ENCODE measurements around the gene AMBRA1. TPM values are rescaled to one million over a fixed set of nuclear protein-coding genes. Genes with fewer than 3 reads are reported as not detected.
"Not testable (repeated sequence)": the region's sequence is repeated elsewhere in the genome, so short reads cannot be mapped to it uniquely, and the experiment has no call there.

The AMBRA1 gene
- total RNA-seq, 1 donor from 2014 or later: 38.5 TPM

DNA sequence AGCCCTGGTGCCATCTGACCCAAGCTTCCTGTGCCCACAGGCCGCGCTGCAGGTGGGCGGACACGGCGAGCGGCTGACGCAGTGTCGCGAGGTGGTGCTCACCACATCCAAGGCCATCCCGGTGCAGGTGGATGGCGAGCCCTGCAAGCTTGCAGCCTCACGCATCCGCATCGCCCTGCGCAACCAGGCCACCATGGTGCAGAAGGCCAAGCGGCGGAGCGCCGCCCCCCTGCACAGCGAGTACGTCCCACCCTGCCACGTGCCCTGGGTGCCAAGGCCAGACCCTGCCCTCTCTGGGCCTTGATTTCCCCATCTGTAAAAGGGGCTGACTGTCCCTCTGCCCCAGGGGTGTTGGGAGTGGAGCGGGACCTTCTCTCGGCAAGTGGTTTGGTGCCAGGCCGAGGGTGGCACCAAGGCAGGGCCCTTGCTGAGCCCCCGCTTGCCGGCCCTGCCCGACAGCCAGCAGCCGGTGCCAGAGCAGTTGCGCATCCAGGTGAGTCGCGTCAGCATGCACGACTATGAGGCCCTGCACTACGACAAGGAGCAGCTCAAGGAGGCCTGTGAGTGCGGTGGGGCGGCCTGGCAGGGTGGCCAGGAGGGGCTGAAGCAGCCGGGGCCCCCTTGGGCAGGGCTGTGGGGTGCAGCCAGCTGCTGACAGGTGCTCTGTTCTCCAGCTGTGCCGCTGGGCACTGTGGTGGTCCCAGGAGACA lies 218.3 kb downstream of the AMBRA1 start:
- intact Hi-C loops (cut with micrococcal nuclease): no loop called here

DNA sequence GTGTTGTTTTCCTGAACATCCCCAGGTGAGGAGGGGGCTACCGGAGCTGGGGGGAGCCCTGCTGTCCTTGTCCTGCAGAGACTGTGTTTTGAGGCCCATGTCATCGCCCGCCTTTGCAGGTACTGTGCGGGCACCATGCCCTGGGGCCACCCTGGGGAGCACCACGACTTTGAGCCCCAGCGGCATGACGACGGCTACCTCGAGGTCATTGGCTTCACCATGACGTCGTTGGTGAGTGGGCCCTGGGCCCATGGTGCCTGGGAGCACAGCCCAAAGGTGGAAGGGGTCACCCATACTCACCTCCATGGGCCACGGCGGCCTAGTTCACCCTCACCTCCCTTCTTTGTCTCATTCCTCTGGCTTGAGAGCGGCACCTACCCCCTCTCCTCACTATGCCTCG lies 219.0 kb downstream of the AMBRA1 start:
- intact Hi-C loops (cut with micrococcal nuclease): no loop called here

DNA sequence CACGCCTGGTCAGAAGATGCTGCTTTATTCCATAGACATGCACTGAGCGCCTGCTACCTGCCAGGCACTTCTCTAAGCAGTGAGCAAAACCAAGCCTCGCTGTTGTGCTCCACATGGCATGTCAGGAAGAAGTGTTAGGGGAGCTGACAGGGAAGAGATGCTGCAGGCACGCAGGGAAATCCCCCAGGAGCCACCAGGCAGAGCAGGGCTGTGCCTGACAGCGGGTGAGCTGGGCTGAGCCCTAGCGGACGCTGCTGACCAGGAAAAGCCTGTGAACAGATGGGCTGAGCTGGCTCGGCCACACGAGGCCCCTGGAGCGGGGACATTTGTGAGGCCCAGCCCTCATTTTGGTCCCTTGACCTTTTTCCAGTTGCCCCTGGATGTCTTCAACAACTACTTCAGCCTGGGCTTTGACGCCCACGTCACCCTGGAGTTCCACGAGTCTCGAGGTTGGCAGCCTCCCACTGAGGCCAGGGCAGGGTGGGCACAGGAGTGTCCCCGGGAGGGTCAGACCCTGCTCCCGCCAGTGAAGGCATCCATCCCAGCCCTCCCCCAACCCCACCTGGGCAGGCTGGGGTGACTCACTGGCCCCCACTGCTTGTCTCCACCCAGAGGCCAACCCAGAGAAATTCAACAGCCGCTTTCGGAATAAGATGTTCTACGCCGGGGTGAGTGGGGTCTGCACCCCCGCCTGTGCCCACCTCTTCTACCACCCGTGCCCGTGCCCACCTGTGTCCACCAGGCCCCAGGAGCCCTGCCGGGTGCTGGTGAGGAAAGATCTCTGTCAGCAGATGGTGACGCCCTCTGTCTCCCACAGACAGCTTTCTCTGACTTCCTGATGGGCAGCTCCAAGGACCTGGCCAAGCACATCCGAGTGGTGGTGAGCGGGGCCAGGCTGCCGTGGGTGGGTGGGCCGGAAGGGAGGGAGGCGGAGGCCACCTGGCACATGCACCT lies 219.8 kb downstream of the AMBRA1 start:
- intact Hi-C loops (cut with micrococcal nuclease): no loop called here

GRCh38 chr11:46372501-46372900 lies 221.3 kb downstream of the AMBRA1 start:
- intact Hi-C loops (cut with micrococcal nuclease): not testable (repeated sequence)

- intact Hi-C loops (cut with micrococcal nuclease): no loop called here
Measured at GRCh38 chr11:46372086-46372485, 221.7 kb downstream of the AMBRA1 start.

DNA sequence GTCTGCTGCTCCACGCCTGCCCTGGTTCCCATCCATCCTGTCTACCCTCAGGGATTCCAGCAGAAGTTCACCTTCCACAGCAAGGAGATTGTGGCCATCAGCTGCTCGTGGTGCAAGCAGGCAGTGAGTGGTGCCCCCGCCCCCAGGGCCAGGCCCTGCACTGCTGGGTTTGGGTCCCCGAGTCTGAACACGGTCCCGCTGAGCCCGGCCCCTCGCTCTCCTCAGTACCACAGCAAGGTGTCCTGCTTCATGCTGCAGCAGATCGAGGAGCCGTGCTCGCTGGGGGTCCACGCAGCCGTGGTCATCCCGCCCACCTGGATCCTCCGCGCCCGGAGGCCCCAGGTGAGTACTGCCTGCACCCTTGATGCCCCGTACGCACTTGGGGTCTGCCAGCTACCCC lies 222.6 kb downstream of the AMBRA1 start:
- intact Hi-C loops (cut with micrococcal nuclease): not testable (repeated sequence)

DNA sequence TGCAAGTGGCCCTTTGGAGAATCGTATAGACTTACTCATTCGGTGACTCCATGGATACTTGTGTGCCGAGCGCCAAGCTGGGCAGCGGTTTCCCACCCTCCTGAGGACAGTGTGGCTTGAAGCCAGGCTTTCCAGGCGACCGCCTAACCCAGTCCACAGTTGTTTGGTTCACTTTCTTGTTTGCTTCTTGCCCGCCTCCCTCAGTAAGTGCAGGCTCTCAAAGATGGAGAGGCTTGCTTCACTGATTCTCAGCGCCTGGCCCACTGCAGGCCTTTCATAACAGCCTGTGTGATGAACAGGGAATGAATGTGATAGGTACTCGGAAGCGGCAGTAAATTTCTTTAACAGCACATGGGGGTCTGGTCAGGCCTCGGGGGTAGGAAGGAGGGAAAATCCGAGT lies 223.6 kb downstream of the AMBRA1 start:
- intact Hi-C loops (cut with micrococcal nuclease): no loop called here

DNA sequence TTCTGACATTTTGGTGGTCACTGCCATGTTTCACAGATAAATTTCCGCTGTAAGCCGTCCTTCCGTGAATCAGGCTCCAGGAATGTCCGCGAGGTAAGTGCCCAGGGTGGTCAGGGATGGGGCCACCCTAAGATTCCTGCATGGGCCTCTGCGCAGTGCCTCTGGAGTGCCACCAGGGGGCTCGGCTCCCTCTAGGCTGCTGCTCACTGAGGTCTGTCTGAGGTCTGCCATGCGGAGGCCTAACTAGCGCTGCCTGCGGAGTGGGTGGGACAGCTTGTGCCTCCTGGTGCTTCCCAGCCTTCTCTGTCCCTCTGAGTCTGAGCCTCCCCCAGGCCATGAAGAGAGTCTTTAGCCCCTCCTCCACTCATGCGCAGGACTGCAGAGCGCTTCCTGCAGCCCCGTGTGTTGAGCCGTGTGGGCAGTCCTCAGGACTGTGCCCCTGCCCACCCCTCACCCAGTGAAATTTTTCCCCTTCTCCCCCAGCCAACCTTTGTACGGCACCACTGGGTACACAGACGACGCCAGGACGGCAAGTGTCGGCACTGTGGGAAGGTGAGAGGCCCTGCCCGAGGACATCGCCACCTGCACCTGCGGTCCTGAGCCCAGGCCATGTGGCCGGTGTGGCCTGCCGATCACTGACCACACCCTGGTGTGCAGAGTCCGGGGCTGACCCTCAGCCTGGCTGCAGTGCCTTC lies 224.2 kb downstream of the AMBRA1 start:
- intact Hi-C loops (cut with micrococcal nuclease): no loop called here

GRCh38 chr11:46367916-46368267 lies 225.9 kb downstream of the AMBRA1 start:
- intact Hi-C loops (cut with micrococcal nuclease): loop anchor here (1.0 kb wide), 2 partner anchors 16 to 129 kb away; no protein-coding TSS in a partner anchor

DNA sequence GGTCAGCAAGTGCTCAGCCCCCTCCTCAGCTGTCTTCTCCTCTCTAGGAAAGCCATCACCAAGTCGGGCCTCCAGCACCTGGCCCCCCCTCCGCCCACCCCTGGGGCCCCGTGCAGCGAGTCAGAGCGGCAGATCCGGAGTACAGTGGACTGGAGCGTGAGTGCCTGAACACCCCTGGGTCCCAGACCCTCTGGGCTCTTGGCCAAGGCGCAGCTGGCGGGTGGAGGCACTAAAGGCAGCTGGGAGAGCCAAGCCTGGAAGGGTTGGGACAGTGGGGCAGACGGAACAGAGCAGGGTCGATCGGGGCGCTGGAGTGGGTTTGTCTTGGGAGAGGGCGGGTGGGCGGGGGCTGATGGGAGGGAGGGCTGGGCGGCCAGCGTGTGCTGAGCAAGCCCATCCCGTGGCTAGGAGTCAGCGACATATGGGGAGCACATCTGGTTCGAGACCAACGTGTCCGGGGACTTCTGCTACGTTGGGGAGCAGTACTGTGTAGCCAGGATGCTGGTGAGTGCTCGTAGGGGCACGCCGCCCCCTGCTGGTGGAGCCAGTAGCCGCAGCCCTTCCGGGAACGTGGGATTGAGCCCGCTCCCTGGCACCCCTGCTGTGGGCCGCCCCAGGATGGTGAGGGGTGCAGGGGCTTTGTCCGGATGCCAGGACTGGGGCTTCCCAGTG lies 226.4 kb downstream of the AMBRA1 start:
- intact Hi-C loops (cut with micrococcal nuclease): loop anchor here (1.0 kb wide), 2 partner anchors 15 to 128 kb away; no protein-coding TSS in a partner anchor

GRCh38 chr11:46366661-46367161 lies 227.1 kb downstream of the AMBRA1 start:
- intact Hi-C loops (cut with micrococcal nuclease): loop anchor here (1.0 kb wide), 2 partner anchors 14 to 127 kb away; no protein-coding TSS in a partner anchor

DNA sequence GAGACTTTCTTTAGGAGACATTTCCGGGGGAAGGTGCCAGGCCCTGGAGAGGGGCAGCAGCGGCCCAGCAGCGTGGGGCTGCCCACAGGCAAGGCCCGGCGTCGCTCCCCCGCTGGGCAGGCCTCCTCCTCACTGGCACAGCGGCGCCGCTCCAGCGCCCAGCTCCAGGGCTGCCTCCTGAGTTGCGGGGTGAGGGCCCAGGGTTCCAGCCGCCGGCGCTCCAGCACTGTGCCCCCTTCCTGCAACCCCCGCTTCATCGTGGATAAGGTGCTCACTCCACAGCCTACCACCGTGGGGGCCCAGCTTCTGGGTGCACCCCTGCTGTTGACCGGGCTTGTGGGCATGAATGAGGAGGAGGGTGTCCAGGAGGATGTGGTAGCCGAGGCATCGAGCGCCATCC lies 227.6 kb downstream of the AMBRA1 start:
- intact Hi-C loops (cut with micrococcal nuclease): no loop called here

DNA sequence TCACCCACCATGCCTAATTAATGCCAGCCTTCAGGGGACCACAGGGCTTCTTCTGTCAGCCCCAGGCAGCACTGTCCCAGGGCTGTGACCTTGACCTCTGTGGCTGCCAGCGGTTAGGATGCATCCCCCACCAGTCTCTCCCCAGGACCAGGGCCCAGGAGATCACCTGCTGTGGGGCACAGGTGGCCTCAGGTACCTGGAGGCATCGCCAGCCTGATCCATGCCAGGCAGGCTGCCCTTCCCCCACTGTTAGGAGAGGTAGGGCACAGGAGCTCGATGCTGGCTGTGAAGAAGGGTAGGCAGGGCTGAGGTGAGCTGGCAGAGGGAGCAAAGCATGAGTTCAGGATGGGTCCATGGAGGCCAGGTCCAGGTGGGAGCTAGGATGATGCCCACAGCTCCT lies 229.0 kb downstream of the AMBRA1 start:
- intact Hi-C loops (cut with micrococcal nuclease): no loop called here

DNA sequence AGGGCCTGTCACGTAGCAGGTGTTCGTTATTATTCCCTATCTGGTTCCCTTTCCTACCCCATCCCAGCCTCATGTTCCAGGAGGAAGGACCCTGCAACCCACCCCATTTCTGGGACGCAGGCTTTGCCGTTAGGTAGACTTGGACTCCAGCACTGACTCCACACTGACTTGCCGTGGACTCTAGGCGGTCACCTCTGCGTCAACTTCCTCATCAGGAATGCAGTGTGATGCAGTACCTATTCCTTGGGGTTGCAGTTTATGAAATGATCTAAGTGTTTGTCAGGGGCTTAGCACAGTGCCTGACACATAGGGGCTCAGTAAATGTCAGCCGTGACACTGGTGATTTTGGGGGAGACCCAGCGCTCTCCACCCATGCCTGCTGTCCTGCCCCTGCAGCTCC lies 229.8 kb downstream of the AMBRA1 start:
- intact Hi-C loops (cut with micrococcal nuclease): no loop called here

DNA sequence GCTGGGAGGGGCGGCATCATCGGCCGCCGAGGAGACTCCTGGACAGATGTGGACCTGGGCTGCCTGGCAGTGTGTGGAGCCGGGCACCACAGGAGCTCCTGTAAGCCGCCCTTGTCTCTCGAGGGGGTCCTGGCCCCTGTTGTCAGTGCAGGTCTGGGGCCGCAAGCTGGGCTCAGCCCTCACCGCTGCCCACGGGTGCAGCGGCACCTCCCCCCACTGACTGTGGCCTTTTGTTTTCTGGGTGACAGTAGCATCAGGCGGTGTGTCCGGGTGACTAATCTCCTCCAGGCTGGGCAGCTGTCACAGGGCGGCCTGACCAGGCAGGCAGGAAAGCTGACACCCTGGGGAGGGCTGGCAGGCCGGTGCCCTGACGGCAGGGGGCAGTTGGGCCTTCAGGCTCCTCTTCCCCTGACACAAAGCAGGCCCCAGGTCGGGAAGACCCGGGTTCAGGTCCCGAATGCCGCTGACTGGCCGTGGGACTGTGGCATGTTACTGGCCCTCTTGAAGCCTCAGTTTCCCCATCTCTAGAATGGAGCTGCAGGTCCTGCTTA lies 230.3 kb downstream of the AMBRA1 start:
- intact Hi-C loops (cut with micrococcal nuclease): no loop called here

DNA sequence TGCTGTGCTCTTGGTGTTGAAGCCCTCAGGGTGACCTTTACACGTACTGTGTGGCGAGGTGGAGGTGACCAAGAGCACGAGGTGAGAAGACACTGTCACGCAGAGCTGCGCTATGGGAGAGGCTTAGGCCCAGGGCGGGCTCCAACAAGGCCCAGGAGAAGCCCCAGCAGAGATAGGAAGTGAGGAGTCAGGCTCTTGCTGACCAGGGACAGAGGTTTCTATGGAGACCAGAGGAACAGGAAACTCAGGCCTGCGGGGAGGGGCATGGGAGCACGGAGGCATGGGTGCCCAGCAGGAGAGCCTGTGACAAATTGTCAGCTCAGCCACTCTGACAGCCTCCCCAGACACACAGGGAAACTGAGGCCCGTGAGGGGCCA lies 230.8 kb downstream of the AMBRA1 start:
- intact Hi-C loops (cut with micrococcal nuclease): no loop called here

- intact Hi-C loops (cut with micrococcal nuclease): no loop called here
Measured at GRCh38 chr11:46362156-46363030, 231.4 kb downstream of the AMBRA1 start.

DNA sequence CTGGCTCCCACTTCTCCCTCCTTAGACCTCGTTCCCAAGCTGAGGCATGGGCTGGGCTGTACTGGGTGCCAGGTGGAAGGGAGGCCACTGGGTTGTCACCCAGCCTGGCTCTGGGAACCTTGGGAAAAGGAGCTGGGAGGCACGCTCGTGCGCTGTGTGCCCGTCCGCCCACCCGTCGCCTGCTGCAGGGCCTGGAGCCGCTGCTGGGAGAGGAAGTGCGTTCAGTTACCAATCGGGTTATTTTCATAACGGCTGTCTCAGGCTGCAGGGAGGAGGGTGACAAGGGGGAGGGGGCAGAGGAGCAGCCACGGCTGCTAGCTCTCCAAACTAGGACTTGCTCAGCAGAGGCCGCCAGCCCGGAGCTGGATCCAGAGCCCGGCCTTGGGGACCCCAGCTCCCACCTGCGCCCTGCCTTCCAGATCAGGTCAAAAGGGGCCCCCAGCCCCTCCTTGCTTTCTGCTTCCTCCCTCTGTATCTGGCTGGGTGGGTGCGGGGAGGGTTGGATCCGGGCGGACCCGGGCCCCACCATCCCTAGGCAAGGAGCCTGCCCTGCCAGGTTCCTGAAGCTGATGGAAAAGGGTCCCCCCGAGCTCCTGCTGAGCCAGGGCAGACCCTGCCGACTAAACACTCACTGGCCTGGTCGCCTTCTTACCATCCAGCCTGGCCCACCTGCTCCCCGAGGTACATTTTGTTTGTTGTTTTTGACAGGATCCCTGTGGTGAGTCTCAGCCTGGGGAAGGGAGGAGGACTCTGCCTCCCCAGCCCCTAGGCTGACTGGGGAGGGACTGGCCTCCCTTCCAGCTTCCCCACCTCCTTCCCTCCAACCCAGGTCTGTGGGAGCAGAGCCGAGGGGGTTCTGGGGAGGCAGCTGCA lies 232.3 kb downstream of the AMBRA1 start:
- intact Hi-C loops (cut with micrococcal nuclease): loop anchor here (1.0 to 2.0 kb wide), 2 partner anchors 9 to 15 kb away; partner anchors contain the start of gene DGKZ

GRCh38 chr11:46360878-46361277 lies 232.9 kb downstream of the AMBRA1 start:
- intact Hi-C loops (cut with micrococcal nuclease): loop anchor here (1.0 to 2.0 kb wide), 2 partner anchors 9 to 14 kb away; partner anchors contain the start of gene DGKZ

All from T-helper 2 cell treated with Interferon-gamma antibody and Interleukin-4, amounts not matched to agents 100 ng/mL and 5 ng/mL, for 36 hours (primary cell).